ENCODE results near the gene CENPP.

CENPP gene

GRCh38 chr9:92661743-92662142 lies 336.0 kb downstream of the CENPP start:
- Histone ChIP-seq H3K36me3 (ENCODE audit: control insufficient read depth, insufficient read depth, low read length) (no peaks in the 10 kb centered on the region), H3K9ac (no peak overlapping the region), H3K4me1 (peaks cover 10% of the 10 kb centered on the region), H3K4me2 (ENCODE audit: low read length) (no peak overlapping the region), H3K79me2 (peaks cover 17% of the 10 kb centered on the region), H3K4me3 (ENCODE audit: low read depth, low read length) (no peak overlapping the region), H3K27me3 (ENCODE audit: control insufficient read depth, insufficient read depth, low read length) (no peaks in the 10 kb centered on the region), H3K9me3 (ENCODE audit: control insufficient read depth, low read length) (no peaks in the 10 kb centered on the region), H2AFZ (no peak overlapping the region), H3K27ac (no peak overlapping the region)
- no peak for TF ChIP-seq CTCF (IDR thresholded peaks at IDR 0.05)

- Histone ChIP-seq H3K4me1 (peaks cover 10% of the 10 kb centered on the region), H3K9me3 (ENCODE audit: control insufficient read depth, low read length) (no peaks in the 10 kb centered on the region), H3K27me3 (ENCODE audit: control insufficient read depth, insufficient read depth, low read length) (no peaks in the 10 kb centered on the region), H3K4me2 (ENCODE audit: low read length) (no peak overlapping the region), H3K9ac (no peak overlapping the region), H3K79me2 (peaks cover 13% of the 10 kb centered on the region), H3K4me3 (ENCODE audit: low read depth, low read length) (no peak overlapping the region), H3K36me3 (ENCODE audit: control insufficient read depth, insufficient read depth, low read length) (no peaks in the 10 kb centered on the region), H3K27ac (no peak overlapping the region), H2AFZ (no peak overlapping the region)
- no peak for TF ChIP-seq CTCF (IDR thresholded peaks at IDR 0.05)
Observed at GRCh38 chr9:92663126-92663525, 337.4 kb downstream of the CENPP start.

- no peak for TF ChIP-seq CTCF (IDR thresholded peaks at IDR 0.05)
- Histone ChIP-seq H3K9me3 (ENCODE audit: control insufficient read depth, low read length) (no peaks in the 10 kb centered on the region), H3K27me3 (ENCODE audit: control insufficient read depth, insufficient read depth, low read length) (no peaks in the 10 kb centered on the region), H3K36me3 (ENCODE audit: control insufficient read depth, insufficient read depth, low read length) (no peaks in the 10 kb centered on the region), H2AFZ (no peak overlapping the region), H3K79me2 (peaks cover 13% of the 10 kb centered on the region), H3K4me1 (peaks cover 10% of the 10 kb centered on the region), H3K4me2 (ENCODE audit: low read length) (no peak overlapping the region), H3K9ac (no peak overlapping the region), H3K27ac (no peak overlapping the region), H3K4me3 (ENCODE audit: low read depth, low read length) (no peak overlapping the region)
Observed at GRCh38 chr9:92663951-92664350, 338.2 kb downstream of the CENPP start.

- H3K9ac ChIP-seq = no peak overlapping the region
- no peak overlapping the region for H2AFZ ChIP-seq
- H3K79me2 ChIP-seq = peaks cover 13% of the 10 kb centered on the region
- no peak for TF ChIP-seq CTCF (IDR thresholded peaks at IDR 0.05)
- H3K9me3 ChIP-seq (ENCODE audit: control insufficient read depth, low read length) = no peaks in the 10 kb centered on the region
- peaks cover 10% of the 10 kb centered on the region for H3K4me1 ChIP-seq
- no peak overlapping the region for H3K4me3 ChIP-seq (ENCODE audit: low read depth, low read length)
- peak overlapping the region; percentile 35 for H3K27ac ChIP-seq
- H3K4me2 ChIP-seq (ENCODE audit: low read length) = no peak overlapping the region
- H3K36me3 ChIP-seq (ENCODE audit: control insufficient read depth, insufficient read depth, low read length) = no peaks in the 10 kb centered on the region
- H3K27me3 ChIP-seq (ENCODE audit: control insufficient read depth, insufficient read depth, low read length) = no peaks in the 10 kb centered on the region
Observed at GRCh38 chr9:92664394-92665152, 338.8 kb downstream of the CENPP start.

GRCh38 chr9:92665836-92666235 lies 340.1 kb downstream of the CENPP start:
- no peak for TF ChIP-seq CTCF (IDR thresholded peaks at IDR 0.05)
- Histone ChIP-seq H3K9me3 (ENCODE audit: control insufficient read depth, low read length) (no peaks in the 10 kb centered on the region), H3K4me2 (ENCODE audit: low read length) (no peak overlapping the region), H3K4me1 (peaks cover 10% of the 10 kb centered on the region), H3K4me3 (ENCODE audit: low read depth, low read length) (no peak overlapping the region), H2AFZ (no peak overlapping the region), H3K79me2 (peaks cover 13% of the 10 kb centered on the region), H3K36me3 (ENCODE audit: control insufficient read depth, insufficient read depth, low read length) (no peaks in the 10 kb centered on the region), H3K27ac (no peak overlapping the region), H3K27me3 (ENCODE audit: control insufficient read depth, insufficient read depth, low read length) (no peaks in the 10 kb centered on the region), H3K9ac (no peak overlapping the region)
